DOHH2 (cell line): ENCODE measurements around the gene PKIB.

Experiments used
- H3F3A ChIP-seq: fragments of 200-600 bp; sonication (generic), shearing (Covaris generic); 2 replicates; pipeline ENCODE4 v1.6.0; 2016; ENCODE audit warnings: antibody characterized with exemption, mild to moderate bottlenecking; ENCODE audit not compliant: control insufficient read depth, insufficient read depth
- H3K27ac ChIP-seq: fragments of 200-600 bp; sonication (generic); 2 replicates; pipeline ENCODE4 v1.5.1; 2014; ENCODE audit warnings: low read depth, mild to moderate bottlenecking, low read length, moderate library complexity
- H3K27me3 ChIP-seq: fragments of 200-600 bp; sonication (generic); 2 replicates; pipeline ENCODE4 v1.6.1; 2014; ENCODE audit warnings: mild to moderate bottlenecking, low read length, mixed read lengths; ENCODE audit not compliant: control insufficient read depth
- H3K36me3 ChIP-seq: fragments of 200-600 bp; sonication (generic); 2 replicates; pipeline ENCODE4 v1.6.1; 2014; ENCODE audit warnings: mild to moderate bottlenecking, low read length, moderate library complexity, mixed read lengths; ENCODE audit not compliant: control insufficient read depth
- H3K4me1 ChIP-seq: fragments of 200-600 bp; sonication (generic); 2 replicates; pipeline ENCODE4 v1.6.1; 2014; ENCODE audit warnings: mild to moderate bottlenecking, low read length, mixed read lengths; ENCODE audit not compliant: control insufficient read depth
- H3K4me2 ChIP-seq: fragments of 200-600 bp; sonication (generic); 2 replicates; pipeline ENCODE4 v1.6.0; 2014; ENCODE audit warnings: mild to moderate bottlenecking, low read length, moderate library complexity
- H3K4me3 ChIP-seq: fragments of 200-600 bp; sonication (generic); 2 replicates; pipeline ENCODE4 v1.5.1; 2014; ENCODE audit warnings: mild to moderate bottlenecking, low read length, mixed read lengths
- H3K79me2 ChIP-seq: fragments of 200-600 bp; sonication (generic); 2 replicates; pipeline ENCODE4 v1.6.1; 2014; ENCODE audit warnings: mild to moderate bottlenecking, low read length, mixed read lengths; ENCODE audit not compliant: control insufficient read depth
- H3K9me2 ChIP-seq: fragments of 200-600 bp; sonication (generic); replicated peaks from 2 replicates; pipeline ENCODE4 v1.6.1; 2014; ENCODE audit warnings: mild to moderate bottlenecking, low read length, mixed read lengths; ENCODE audit not compliant: control insufficient read depth
- H3K9me3 ChIP-seq: fragments of 200-600 bp; sonication (generic); 2 replicates; pipeline ENCODE4 v1.6.1; 2014; ENCODE audit warnings: antibody characterized with exemption, low read length, mixed read lengths; ENCODE audit not compliant: control insufficient read depth, insufficient read depth
- H4K20me1 ChIP-seq: fragments of 200-600 bp; sonication (generic); 2 replicates; pipeline ENCODE4 v1.6.0; 2014; ENCODE audit warnings: low read depth, mild to moderate bottlenecking, antibody characterized with exemption, low read length, moderate library complexity; ENCODE audit not compliant: control insufficient read depth, insufficient read depth
- CTCF ChIP-seq: fragments of 200-600 bp; sonication (generic); IDR thresholded peaks from one replicate; pipeline ENCODE4 v1.5.1; 2014; ENCODE audit warnings: antibody characterized with exemption, mild to moderate bottlenecking, low read depth, low read length; ENCODE audit not compliant: poor library complexity, severe bottlenecking
- EZH2phosphoT487 ChIP-seq: fragments of 200-600 bp; sonication (generic); IDR thresholded peaks from 2 replicates; pipeline ENCODE4 v1.6.1; 2017; ENCODE audit warnings: borderline replicate concordance, mild to moderate bottlenecking, antibody characterized with exemption, low read length, moderate library complexity, mixed read lengths

Gene PKIB

GRCh38 chr6:122569230-122569771 lies 40.9 kb upstream of the PKIB start:
- H4K20me1 ChIP-seq: no peaks in the 10 kb centered on the region
- no peaks in the 10 kb centered on the region for H3K27me3 ChIP-seq

GRCh38 chr6:122571888-122572287 lies 38.3 kb upstream of the PKIB start:
- Histone ChIP-seq H4K20me1 (no peaks in the 10 kb centered on the region), H3F3A (no peaks in the 10 kb centered on the region), H3K9me2 (no peaks in the 10 kb centered on the region), H3K36me3 (no peaks in the 10 kb centered on the region), H3K4me1 (no peaks in the 10 kb centered on the region), H3K4me3 (no peak overlapping the region), H3K27ac (no peak overlapping the region), H3K9me3 (no peaks in the 10 kb centered on the region), H3K79me2 (no peaks in the 10 kb centered on the region), H3K27me3 (no peaks in the 10 kb centered on the region), H3K4me2 (no peak overlapping the region)
- no peak for TF ChIP-seq EZH2phosphoT487
- TF ChIP-seq CTCF: no peak

More at GRCh38 chr6:122569230-122569771, 40.9 kb upstream of the PKIB start:
- Histone ChIP-seq H3K4me2 (no peak overlapping the region), H3K27ac (no peak overlapping the region), H3K4me3 (no peak overlapping the region), H3K79me2 (no peaks in the 10 kb centered on the region), H3K4me1 (no peaks in the 10 kb centered on the region), H3K9me3 (no peaks in the 10 kb centered on the region), H3K9me2 (no peaks in the 10 kb centered on the region), H3F3A (no peaks in the 10 kb centered on the region), H3K36me3 (no peaks in the 10 kb centered on the region)
- TF ChIP-seq EZH2phosphoT487 (no peak), CTCF (no peak)

- no peaks in the 10 kb centered on the region for H4K20me1 ChIP-seq
- H3K27me3 ChIP-seq: no peaks in the 10 kb centered on the region
- no peak for TF ChIP-seq EZH2phosphoT487
- no peak for TF ChIP-seq CTCF
- no peaks in the 10 kb centered on the region for H3K9me3 ChIP-seq
- no peaks in the 10 kb centered on the region for H3K9me2 ChIP-seq
- no peak overlapping the region for H3K4me2 ChIP-seq
- no peak overlapping the region for H3K27ac ChIP-seq
- H3K36me3 ChIP-seq: no peaks in the 10 kb centered on the region
- H3K4me1 ChIP-seq: no peaks in the 10 kb centered on the region
- no peaks in the 10 kb centered on the region for H3K79me2 ChIP-seq
- no peaks in the 10 kb centered on the region for H3F3A ChIP-seq
- H3K4me3 ChIP-seq: no peak overlapping the region
Observed at GRCh38 chr6:122576888-122577287, 33.3 kb upstream of the PKIB start.

- no peaks in the 10 kb centered on the region for H4K20me1 ChIP-seq
- no peaks in the 10 kb centered on the region for H3K4me1 ChIP-seq
- TF ChIP-seq EZH2phosphoT487 (no peak), CTCF (no peak)
- H3K27me3 ChIP-seq: no peaks in the 10 kb centered on the region
- H3K36me3 ChIP-seq: no peaks in the 10 kb centered on the region
- no peaks in the 10 kb centered on the region for H3K9me2 ChIP-seq
- H3K4me2 ChIP-seq: no peak overlapping the region
- no peaks in the 10 kb centered on the region for H3K79me2 ChIP-seq
- H3K27ac ChIP-seq: no peak overlapping the region
- no peak overlapping the region for H3K4me3 ChIP-seq
- no peaks in the 10 kb centered on the region for H3F3A ChIP-seq
- no peaks in the 10 kb centered on the region for H3K9me3 ChIP-seq
Observed at GRCh38 chr6:122578961-122579360, 31.2 kb upstream of the PKIB start.
